ENCODE data around the gene DPEP1.

DPEP1 gene

DNA sequence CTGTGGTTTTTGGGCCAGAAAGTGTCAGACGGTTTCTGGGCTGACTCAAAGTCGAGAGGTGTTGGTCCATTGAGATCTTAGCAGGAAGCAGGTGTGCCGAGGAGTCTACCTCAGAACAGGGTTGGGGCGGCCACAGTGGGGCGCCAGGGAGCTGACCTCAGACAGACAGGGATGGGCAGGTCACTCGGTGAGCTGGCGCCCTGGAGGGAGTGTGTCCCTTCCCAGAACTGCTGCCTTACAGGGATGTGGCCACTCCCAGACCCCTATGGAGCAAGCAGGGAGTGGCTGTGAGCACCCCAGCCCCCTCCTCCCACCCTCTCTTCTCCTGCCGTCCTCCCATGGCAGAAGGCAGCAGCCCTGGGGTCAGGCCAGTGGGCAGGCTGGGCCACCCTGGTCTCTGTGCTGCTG is 14.0 kb upstream of the DPEP1 start:
- DNase-seq (ENCODE audit: low spot score) = peak; percentile 83

GRCh38 chr16:89599902-89600301 is 13.5 kb upstream of the DPEP1 start:
- no peak for DNase-seq (ENCODE audit: low spot score)

DNA sequence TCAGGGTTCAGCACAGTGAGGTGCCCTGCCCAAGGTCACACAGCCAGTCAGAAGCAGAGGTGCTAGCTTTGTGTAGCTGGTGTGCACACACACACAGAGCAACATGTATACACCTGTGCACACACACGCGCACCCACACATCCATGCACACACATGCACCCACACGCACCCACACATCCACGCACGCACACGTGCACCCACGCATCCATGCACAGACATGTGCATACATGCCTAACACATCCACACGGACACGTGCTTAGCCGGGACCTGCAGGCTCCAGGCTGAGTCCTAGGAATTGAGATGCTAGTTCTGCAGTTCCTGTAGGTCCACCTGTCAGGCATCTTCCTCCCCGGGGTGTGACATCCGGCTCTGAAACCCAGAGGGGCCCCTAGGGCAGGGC is 13.0 kb upstream of the DPEP1 start:
- DNase-seq (ENCODE audit: low spot score) = no peak

DNA sequence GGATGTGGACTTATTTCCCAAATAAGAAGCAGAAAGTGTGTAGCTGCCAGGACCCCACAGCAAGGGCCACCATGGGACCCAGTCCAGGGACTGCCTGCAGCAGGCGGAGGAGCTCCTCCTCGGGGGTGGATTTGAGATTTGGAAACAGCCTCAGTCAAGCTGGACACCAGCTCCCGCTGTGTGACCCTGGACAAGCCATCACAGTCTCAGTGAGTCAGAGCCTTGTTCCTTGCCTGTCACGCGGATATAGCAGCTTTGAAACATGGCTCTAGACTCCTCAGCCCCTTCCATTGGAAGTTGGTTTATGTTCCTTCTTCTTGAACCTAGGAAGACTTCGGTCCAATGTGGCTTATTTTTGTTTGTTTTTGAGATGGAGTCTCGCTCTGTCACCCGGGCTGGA is 12.5 kb upstream of the DPEP1 start:
- no peak for DNase-seq (ENCODE audit: low spot score)

GRCh38 chr16:89601906-89602272 is 11.6 kb upstream of the DPEP1 start:
- no peak for DNase-seq (ENCODE audit: low spot score)

DNA sequence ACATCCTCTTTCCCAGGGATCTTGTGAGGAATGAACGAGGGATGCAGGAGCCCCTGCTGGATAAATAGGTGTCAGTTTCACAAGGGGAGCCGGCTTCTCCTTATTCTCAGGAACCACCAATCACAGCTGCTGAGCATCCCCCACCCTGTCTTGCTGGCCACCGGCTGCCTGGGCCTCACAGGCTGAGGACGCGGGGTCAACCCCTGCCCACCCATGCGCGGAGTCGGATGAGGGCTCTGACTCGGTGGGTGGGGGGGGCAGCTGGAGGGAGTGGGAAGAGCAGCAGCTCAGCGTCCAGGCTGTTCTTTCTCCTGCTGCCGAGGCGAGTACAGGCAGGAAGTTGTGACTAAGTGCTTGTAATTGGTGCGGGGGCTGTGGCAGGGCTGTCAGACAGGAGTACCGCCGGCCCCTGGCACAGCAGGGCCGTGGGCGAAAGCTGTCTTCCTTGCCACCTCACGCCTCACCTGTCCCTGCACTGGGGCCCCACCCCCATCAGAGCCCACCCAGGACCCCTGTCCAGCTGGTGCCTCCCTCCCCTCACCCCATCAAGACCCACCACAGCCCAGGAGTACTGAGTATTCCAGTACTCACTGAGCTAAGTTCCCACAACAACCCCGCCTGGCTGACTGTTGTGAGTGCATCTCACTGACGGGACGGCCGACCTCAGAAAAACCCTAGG is 11.0 kb upstream of the DPEP1 start:
- DNase-seq (ENCODE audit: low spot score) = peak; percentile 94

DNA sequence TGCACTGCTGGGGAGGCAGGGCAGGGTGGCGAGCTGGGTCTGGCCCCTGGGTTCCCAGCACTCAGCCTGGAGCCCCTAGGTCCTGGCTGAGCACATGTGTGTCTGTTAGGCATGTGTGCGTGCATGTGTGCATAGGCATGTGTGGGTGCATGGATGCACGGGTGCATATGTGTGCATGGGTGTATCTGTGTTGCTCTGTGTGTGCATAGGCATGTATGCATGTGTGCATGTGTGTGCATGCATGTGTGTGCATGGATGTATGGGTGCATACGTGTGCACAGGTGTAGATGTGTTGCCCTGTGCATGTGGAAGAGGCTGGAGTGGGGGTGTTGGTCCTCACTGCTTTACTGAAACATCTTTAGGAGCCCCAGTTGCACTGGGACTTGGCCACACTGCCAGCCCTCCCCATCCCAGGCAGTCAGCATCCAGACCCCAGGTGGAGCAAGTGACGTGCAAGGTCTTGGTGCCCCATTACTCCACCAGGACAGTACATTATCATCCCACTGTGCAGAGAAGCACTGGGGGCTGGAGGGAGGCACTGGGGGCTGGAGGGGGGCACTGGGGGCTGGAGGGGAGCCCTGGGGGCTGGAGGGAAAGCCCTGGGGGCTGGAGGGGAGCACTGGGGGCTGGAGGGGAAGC is 10.4 kb upstream of the DPEP1 start:
- DNase-seq (ENCODE audit: low spot score) = peak; percentile 66

GRCh38 chr16:89604764-89605163 is 8.7 kb upstream of the DPEP1 start:
- DNase-seq (ENCODE audit: low spot score) = peak; percentile 38

DNA sequence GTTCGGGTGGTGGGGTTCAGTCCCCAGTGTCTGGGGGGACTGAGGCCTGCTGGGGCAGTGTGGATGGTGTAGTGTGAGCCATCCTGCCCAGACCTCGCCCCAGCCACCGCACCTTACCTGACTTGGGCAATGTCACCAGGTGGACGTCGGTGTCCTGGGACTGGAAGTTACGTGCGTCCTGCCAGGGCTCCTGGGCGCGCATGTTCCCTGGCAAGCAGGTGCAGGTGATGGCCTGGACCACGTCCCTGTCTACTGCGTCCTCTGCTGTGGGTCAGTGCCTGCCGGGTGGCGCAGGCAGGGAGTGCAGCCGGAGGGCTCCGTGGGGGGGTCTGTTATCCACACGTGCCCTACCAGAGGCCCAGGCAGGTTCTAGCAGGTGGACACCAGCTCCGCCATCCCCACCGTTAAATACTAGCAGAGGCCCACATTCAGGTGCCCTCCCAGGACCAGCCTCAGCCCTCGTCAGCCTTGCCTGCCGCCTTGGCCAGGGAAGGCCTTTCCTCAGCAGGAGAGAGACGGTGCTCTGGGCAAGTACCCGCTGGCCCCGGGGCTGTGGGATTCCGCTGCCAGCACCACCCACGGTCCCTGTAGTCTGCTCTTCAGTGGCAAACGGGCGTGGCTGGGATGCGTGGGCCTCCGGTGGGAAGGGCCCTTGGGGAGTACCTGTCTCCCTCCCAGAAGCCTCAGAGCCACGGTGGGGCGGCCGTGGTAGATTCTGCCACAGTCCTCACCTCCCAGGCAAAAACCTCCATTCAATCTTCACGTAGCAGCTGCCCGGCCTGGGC is 8.1 kb upstream of the DPEP1 start:
- no peak for DNase-seq (ENCODE audit: low spot score)

- DNase-seq (ENCODE audit: low spot score) = no peak
Observed at GRCh38 chr16:89606006-89606405, 7.4 kb upstream of the DPEP1 start.

- no peak for DNase-seq (ENCODE audit: low spot score)
Observed at GRCh38 chr16:89607453-89607852, 6.0 kb upstream of the DPEP1 start.

DNA sequence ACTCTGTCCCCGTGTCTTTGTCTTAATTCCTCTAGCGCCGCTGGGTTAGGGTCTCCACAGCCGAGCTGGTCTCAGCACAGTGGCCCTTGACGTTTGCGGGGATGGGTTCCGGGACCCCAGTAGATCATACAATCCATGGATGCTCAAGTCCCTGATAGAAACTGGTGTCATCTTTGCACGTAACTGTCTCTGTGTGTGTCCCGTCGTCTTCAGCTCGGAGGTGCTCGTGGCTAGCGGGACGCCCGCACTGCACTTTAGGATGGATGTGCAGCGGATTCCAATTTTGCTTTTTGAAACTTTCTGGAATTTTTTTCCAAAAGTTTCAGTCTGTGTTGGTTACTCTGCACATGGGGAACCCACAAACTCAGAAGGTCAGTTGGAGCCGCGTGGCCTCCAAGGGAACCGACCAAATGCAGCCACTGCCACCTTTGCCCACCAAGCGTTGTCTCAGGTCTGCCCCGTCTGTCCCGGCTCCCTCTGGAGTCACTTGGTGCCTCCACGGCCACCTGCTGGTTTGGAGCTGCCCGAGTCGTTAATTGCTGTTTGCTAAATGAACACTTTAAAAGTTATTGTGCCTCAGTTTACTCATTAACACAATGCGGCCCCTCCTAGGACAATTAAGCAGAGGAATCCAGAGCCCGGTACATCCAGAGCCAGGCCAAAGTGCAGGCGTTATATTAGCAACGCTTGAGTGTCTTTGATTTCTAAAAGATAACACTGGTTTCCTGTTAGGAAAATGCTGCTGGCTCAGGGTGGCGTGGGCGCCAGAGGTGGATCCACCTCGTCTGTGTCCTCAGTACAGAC is 5.3 kb upstream of the DPEP1 start:
- DNase-seq (ENCODE audit: low spot score) = no peak

- DNase-seq (ENCODE audit: low spot score) = no peak
Observed at GRCh38 chr16:89610108-89610453, 3.4 kb upstream of the DPEP1 start.

- DNase-seq (ENCODE audit: low spot score) = no peak
Observed at GRCh38 chr16:89612415-89613166, 851 bp upstream of the DPEP1 start.

- DNase-seq (ENCODE audit: low spot score) = no peak
Observed at GRCh38 chr16:89613954-89614459, 565 bp downstream of the DPEP1 start.

DNA sequence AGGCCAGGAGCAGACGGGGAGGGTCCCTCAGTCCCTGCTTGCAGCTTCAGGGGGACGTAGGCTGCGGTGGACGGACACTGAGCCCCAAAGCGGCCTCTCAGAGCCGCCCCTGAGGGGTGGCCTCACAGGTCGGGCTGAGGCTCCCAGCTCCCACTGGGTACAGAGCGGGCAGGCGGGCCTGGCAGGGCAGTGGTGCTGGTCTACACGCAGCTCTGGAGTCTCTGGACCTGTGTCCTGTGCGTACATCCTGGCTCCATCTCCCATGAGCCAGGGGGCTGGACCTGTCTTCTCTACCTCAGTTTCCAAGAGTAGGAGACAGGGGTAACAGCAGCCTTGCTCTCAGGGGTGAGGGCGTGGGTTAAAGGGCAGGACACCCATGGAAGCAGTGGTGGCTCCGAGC is 1.7 kb downstream of the DPEP1 start:
- DNase-seq (ENCODE audit: low spot score) = no peak

GRCh38 chr16:89615596-89616090 is 2.2 kb downstream of the DPEP1 start:
- peak; percentile 87 for DNase-seq (ENCODE audit: low spot score)

- DNase-seq (ENCODE audit: low spot score) = no peak
Observed at GRCh38 chr16:89616623-89617022, 3.2 kb downstream of the DPEP1 start.

DNA sequence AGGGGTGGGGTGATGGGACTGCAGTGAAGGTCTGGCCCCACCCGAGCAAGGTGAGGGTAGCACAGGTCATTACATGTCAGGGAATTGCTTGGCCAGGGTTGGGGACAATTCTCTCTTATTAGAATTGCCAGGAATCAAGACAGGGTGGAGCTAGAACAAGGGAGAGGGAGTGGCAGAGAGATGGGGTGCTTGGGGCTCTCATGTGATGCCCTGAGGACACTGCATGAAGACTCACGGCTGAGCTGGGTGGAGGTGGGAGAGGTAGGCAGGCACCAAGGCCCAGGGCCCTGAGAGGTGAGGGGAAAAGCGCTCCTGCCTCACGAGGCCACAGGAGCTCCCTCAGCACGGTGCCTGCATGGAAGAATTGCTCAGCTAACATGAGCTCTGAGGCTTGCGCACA is 3.6 kb downstream of the DPEP1 start:
- DNase-seq (ENCODE audit: low spot score) = no peak

DNA sequence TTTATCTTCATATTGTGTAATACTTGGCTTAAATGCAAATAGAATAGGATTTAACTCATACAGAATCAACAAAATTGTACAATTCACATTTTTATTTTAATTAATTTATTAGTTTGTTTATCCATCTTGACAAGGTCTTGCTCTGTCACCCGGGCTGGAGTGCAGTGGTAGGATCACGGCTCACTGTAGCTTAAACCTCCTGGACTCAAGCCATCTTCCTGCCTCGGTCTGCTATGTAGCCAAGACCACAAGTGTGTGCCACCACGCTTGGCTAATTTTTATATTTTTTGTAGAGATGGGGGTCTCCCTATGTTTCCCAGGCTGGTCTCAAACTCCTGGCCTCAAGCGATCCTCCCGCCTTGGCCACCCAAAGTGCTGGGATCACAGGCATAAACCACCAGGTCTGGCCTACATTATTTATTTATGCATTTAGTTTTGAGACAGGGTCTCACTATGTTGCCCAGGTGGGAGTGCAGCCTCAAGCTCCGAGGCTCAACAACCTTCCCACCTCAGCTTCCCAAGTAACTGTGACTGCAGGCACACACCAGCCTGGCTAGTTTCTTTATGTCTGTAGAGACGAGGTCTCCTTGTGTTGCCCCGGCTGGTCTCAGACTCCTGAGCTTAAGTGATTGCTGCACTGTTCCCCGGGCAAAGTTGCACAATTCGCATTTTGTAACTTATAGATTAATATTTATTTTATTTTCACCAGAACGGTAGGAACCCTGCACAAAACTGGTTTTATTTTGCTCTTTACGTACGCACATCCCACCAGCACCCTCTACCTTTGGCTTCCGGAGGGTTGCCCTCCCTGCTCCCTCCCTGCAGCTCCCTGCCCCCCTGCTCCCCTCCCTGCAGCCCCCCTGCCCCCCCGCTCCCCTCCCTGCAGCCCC is 4.9 kb downstream of the DPEP1 start:
- DNase-seq (ENCODE audit: low spot score) = no peak
